Activated CD4-positive, alpha-beta T cell treated with anti-CD3 and anti-CD28 coated beads, Interleukin-10, Interleukin-2, amounts not matched to agents 100 ng/mL and 50 ng/mL, durations not matched to agents 16 hours and 8 hours (primary cell): ENCODE measurements around the gene TXNDC2.
"Not testable (repeated sequence)": the region's sequence is repeated elsewhere in the genome, so short reads cannot be mapped to it uniquely, and the experiment has no call there.

Experiments used
- DNase-seq: peaks from one replicate; pipeline ENCODE4 v3.0.0-alpha.2; 2020

Gene TXNDC2

DNA sequence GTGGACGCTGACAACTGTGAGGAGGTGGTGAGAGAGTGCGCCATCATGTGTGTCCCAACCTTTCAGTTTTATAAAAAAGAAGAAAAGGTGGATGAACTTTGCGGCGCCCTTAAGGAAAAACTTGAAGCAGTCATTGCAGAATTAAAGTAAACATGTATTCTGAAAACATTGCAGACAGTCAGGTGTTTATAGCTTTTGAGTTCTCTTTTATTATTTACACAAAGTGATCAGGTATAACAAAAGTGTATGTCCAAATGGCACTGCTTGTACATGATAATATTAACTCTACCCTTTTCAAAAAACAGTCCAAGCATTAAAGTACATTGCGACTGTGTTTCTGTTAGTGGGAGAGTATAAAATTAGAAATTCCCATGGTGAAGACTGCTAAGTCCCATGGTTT lies 2.2 kb downstream of the TXNDC2 start:
- DNase-seq: no peak

DNA sequence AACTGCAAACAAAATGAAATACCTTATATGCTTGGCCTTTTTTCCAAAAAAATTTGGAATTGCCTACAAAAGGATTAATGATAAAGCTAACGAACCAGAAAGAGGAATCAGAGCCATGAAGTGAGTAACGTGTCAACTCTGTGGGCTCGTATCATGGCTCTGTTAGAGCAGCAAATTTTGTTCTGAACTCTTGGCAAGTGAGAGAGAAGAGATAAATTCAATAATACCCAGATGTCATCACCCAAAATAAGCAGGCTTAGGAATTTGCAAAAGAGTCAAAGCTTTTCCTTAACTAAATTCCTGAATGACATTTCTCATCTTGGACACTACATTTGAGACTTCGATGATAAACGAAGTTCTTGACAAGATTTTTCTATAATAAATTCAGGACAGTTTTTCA lies 4.4 kb downstream of the TXNDC2 start:
- DNase-seq: no peak

DNA sequence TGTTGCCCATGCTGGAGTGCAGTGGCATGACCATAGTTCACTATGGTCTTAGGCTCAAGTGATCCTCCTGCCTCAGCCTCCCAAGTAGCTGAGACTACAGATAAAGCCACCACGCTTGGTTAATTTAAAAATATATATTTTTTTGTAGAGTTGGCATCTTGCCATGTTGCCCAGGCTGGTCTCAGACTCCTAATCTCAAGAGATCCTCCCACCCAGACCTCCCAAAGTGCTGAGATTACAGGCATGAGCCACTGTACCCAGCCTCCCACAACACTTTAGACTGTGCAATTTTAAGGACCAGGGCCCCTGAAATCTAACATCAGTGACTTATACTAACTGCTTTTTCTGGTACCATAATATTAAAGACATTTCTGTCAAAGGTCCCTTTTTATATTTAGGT lies 5.2 kb downstream of the TXNDC2 start:
- DNase-seq: no peak

DNA sequence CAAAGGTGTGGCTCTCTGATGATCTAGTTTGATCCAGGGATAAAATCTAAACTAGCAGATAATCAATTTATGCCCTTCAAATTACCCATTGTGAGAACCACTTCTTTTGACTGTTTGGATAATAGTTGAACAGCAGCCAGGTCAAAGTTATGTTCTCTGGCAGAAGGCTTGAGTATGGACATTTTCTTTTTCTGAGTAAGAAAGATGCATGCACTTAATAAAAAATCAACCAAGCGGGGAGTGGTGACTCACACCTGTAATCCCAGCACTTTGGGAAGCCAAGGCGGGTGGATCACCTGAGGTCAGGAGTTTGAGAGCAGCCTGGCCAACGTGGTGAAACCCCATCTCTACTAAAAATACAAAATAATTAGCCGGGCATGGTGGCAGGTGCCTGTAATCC lies 5.7 kb downstream of the TXNDC2 start:
- not testable (repeated sequence) for DNase-seq

DNA sequence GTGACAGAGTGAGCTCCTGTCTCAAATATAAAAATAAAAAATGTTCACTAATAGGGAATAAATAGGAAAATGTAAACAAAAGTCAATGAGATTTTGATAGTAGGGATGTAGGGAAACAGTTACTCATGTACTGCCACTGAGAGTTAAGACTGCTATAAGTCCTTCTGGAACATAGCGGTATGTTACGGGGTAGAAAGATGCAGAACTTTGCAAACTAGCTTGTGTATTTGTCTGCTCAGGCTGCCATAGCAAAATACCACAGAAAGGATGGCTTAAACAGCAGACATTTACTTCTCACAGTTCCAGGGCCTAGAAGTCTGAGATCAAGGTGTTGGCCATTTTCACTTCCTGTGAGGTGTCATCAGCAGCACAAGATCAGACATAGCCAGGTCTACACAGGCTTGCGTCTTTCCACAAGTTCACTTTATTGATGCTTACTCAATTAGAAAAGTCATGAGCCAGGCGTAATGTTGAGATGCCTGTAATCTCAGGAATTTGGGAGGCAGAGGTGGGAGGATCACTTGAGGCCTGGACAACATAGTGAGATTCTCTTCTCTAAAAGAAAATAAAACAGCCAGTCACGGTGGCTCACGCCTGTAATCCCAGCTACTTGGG lies 8.8 kb downstream of the TXNDC2 start:
- DNase-seq: no peak

DNA sequence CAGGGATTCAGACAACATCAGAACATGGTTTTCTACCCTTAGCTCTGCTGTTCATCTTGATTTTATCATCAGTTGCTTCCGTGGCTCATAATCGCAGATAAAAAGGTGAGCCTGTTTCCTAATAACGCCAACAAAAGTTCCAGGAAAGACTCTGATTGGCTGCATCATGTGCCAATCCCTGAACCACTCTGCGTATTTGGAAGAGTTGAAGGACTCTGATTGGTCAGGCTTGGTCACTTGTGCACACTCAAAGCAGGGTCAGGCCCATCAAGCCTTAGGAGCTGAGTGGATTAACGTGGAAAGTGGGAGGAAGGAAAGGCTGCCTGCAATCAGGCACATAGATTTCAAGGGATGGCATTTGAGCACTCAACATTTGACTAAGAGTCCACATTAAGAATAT lies 11.4 kb downstream of the TXNDC2 start:
- no peak for DNase-seq

DNA sequence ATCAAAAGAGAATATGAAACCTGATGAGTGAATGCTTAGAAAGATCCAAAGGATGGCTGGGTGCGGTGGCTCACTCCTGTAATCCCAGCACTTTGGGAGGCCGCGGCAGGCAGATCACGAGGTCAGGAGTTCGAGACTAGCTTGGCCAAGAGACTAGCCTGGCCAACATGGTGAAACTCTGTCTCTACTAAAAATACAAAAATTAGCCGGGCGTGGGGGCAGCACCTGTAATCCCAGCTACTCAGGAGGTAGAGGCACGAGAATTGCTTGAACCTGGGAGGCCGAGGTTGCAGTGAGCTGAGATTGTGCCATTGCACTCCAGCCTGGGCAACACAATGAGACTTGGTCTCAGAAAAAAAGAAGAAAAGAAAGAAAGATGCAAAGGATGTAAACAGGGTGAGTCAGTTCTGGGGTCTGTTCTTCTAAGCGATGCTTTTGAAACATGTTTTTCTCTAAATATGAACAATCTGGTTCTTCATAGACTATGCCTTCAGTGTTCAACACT lies 12.1 kb downstream of the TXNDC2 start:
- not testable (repeated sequence) for DNase-seq

DNA sequence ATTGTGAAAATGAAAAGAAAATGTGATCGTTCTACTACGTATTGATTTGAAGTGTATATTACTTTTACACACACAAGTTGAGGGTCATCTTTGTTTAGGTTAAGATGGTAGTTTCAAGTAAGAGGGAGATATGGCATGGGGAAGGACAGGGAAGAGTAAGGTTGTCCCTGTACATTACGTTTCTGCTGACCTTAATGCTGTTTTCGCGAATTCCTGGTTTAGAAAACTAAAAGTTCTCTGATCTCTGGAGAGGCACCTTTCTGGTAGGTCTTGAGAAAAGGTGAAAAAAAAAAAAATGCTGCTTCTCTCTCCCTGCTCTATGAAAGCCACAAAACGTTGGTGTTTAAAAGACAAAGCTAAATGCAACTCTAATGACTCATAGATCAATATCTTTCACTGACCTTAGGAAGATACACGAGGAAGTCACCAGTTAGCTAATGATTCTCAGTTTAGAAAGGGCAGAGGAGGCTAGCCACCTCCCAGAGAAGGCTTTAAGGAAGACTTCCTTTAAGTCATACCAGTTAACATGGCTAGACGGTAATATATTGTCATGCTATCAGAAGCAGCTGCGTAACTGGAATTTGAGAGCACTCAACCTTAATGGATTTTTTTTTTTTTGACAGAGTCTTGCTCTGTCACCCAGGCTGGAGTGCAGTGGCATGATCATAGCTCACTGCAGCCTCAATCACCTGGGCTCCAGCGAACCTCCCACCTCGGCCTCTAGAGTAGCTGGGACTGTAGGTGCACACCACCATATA lies 13.2 kb downstream of the TXNDC2 start:
- DNase-seq: peak; percentile 20

DNA sequence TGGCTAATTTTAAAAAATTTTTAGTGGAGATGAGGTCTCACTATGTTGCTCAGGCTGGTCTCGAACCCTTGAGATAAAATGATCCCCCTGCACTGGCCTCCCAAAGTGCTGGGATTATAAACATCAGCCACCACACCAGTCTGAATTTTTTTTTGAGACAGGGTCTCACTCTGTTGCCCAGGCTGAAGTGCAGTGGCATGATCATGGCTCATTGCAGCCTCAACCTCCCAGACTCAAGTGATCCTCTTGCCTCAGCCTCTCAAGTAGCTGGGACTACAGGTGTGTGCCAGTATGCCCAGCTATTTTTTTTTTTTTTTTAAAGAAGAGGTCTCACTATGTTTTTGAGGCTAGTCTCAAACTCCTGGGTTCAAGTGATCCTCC lies 13.8 kb downstream of the TXNDC2 start:
- not testable (repeated sequence) for DNase-seq

DNA sequence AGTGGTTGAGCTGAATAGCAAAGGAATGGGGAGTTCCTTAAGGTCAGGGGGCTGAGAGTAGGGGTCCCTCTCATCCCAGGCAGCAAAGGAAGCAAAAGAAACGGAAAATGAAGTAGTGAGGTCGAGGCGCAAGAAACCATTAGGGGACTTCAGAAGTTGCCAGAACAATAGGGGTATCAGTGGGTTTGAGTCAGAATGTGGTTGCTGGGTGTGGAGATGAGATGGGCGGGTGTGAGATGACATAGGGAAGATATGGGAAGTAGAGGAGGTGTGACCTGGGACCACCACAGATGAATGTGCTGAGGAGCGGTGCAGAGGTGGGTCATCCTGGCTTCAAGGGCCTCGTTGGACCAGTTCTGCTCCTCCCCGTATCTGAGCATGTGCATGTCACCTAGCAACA lies 14.9 kb downstream of the TXNDC2 start:
- no peak for DNase-seq

DNA sequence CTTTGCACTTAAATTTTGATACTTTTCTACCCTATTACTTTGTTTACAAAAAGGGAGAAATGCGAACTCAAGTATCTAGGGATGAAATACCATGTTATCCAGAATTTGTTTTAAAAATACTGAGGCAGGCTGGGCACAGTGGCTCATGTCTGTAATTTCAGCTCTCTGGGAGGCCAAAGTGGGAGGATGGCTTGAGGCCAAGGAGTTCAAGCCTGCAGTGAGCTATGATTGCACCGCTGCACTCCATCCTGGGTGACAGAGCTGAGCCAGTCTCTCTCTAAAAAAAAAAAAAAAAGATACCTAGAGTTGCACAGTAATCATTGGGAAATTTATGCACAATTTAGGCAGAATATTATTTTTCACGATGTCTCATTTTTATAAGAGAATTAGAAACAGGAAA lies 15.6 kb downstream of the TXNDC2 start:
- no peak for DNase-seq

DNA sequence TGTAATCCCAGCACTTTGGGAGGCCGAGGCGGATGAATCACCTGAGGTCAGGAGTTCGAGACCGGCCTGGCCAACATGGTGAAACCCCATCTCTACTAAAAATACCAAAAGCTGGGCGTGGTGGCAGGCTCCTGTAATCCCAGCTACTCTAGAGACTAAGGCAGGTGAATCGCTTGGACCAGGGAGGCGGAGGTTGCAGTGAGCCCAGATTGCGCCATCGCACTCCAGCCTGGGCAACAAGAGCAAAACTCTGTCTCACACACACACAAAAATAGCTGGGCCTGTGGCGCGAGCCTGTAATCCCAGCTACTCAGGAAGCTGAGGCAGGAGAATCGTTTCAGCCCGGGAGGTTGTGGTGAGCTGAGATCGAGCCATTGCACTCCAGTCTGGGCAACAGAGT lies 16.5 kb downstream of the TXNDC2 start:
- DNase-seq: not testable (repeated sequence)

DNA sequence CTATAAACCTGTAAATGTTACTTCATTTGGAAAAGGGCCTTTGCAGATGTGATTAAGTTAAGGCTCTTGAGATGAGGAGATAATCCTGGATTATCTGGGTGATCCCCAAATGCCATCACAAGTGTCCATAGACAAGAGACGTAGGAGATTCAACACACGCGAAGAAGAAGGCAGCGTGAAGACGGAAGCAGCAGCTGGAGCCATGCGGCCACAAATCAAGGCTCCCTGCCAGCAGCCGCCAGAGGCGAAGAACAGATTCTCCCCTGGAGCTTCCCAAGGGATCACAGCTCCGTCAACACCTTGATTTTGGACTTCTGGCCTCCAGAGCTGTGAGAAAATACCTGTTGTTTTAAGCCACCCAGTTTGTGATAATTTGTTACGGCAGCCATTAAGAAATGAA lies 17.1 kb downstream of the TXNDC2 start:
- no peak for DNase-seq

DNA sequence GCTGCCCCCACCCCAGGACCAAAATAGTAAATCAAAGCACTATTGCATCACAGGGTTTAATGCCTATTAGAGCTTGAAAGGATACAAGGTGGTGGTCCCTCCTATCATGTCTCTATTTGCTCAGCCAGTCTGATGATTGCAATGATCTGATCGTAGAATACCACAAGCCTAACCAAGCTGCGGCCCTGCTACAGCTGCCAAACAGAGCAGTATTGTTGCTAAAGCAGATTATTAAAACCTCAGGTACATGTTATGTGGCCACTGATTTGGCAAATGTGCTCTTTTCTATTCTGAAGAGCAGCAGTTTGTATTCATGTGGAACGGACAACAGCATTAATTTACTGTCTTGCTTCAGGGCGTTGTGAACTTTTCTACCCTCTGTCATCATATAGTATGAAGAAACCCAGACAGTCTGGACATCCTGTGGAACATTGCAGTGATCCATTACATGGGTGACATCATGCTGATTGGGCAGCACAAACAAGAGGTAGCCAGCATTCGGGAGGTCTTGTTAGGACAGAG lies 19.7 kb downstream of the TXNDC2 start:
- no peak for DNase-seq

DNA sequence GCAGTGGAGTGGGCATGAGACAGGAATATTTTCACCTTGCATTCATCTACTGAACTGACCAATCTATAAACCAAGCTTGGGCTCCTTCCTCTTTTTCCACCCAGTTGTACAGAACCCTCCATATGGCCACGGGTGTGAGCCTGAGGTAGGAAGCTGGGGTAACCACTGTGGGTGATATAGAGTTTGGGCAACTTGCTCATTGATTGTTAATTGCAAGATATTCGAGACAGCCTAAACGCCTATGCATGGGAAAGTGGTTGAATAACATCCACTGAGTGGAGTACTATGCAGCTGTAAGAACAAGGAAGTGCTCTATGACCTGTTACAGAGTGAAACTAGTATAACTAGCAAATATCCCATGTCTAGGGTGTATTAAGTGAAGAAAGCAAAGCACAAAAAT lies 20.7 kb downstream of the TXNDC2 start:
- no peak for DNase-seq

DNA sequence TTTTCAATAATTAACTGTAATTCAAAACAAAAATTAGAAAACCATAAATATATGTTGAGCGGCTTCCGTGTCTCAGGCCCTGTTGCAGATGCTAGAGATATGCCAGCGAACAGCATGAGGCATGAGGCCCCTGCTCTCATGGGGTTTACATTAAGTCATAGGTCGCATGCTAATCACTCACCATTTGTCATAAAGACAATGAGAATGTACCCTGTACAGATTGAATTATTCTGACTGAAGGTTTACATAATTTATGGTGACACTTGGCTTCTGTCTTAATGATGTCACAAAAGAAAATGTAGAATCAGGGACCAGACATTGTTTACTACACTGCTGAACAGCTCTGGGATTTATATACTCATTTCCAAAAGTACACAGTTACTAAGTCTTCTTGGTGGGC lies 22.1 kb downstream of the TXNDC2 start:
- DNase-seq: no peak

DNA sequence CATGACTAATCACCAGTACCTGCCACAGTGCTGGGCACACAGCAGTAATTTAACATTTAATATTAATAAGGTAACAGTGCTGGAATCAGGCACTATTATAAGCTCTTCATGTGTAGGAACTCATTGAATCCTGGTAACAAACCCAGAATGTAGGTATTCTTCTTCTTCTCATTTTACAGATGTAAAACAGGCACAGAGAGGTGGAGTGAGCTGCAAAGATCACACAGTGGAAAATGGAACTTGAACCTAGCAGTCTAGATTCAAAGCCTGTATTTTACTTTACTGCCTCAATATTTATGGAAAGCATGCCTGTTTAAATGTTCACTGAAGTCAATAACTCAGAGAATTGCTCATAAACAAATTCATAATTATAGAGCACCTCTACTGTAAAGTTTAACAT lies 24.3 kb downstream of the TXNDC2 start:
- DNase-seq: no peak

DNA sequence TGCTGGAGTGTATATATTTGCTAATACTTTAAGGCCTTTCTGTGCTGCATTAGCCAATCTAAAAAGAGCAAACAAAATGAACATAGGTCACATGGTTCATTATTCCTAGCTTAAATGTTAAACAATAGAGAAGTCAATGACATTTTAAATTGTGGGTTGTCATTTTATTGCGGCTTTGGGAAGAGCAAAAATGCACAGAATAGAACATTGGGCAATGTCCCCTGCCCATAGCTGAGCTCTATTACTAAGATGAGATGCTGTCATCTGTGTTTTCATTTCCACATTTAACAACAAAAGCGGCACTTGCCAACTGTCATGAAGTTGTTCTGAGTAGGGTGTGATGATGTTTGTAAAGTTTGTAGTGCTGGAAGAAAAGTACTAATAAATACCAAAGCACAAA lies 24.9 kb downstream of the TXNDC2 start:
- DNase-seq: no peak

DNA sequence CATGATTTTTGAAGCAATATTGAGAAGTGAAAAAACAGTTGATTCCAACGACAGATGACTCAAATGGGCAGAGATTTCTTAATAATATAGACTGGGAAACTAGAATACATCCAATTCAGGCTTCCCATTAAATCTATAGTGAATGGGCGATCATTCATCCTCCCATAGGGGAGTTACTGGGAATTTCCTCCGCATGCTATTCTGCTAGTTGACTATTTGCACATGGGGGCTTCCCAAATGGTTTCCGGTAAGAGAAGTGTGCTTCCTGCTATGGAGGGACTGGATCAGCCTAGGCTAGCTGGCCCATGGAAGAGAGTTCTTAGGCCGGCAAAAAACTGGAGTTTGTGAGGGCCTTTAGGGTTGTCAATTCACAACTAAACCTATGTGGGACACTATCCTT lies 25.5 kb downstream of the TXNDC2 start:
- DNase-seq: no peak

DNA sequence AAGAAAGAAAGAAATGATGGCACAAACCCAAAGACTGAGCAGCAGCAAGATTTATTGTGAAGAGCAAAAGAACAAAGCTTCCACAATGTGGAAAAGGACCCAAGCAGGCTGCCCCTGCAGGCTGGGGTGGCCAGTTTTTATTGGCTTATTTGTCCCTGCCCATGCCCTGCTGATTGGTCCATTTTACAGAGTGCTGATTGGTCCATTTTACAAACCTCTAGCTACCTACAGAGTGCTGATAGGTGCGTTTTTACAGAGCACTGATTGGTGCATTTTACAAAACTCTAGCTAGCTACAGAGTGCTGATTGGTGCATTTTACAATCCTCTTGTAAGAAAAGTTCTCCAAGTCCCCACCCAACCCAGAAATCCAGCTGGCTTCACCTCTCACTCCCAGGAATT lies 26.5 kb downstream of the TXNDC2 start:
- DNase-seq: not testable (repeated sequence)

DNA sequence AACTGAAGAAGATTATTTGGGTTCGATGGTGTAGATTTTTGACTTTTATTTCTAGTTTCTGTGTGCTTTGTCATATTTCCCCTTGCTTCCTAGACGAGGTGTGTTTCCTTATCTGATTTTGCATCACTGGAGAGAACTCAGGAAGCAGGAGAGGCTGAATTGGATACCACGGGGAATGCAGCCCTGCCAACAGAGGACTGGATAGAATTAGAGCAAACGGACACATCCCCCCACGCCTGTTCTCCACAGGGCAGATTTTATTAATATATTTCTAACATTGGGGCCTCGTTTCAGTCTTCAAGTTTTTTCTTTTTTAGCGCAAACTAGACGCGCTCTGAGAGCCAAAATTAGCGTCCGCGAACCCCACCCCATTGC lies 27.4 kb downstream of the TXNDC2 start:
- no peak for DNase-seq

DNA sequence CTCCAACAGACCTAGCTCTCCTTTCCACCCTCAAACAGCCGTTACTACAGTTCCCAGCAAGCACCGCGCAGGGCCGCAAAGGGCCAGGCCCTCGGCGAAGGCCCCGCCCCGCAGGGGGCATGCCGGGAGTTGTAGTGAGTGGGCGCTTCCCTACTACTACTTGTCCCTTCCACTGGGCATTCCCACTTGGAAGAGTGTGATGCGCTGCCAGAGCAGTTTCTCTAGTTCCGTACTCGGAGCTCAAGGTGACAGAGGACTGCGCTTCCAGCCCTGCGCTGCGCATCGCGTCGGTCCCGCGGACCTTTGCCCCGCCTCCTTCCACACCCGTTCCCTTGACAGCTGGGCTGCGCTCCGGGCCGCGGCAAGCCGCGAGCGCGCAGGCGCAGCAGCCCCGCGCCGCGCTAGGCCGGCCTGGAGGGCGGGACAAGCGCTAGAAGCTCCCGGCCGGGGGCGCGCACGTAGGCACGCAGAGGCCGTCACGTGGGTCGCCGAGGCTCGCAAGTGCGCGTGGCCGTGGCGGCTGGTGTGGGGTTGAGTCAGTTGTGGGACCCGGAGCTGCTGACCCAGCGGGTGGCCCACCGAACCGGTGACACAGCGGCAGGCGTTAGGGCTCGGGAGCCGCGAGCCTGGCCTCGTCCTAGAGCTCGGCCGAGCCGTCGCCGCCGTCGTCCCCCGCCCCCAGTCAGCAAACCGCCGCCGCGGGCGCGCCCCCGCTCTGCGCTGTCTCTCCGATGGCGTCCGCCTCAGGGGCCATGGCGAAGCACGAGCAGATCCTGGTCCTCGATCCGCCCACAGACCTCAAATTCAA lies 28.0 kb downstream of the TXNDC2 start, which contains the start of gene VAPA:
VAPA (plus strand) TSS at position 491 of the 808 bp plus-strand sequence; CDS start at position 732, 241 bp downstream.
- DNase-seq: peak; percentile 96

DNA sequence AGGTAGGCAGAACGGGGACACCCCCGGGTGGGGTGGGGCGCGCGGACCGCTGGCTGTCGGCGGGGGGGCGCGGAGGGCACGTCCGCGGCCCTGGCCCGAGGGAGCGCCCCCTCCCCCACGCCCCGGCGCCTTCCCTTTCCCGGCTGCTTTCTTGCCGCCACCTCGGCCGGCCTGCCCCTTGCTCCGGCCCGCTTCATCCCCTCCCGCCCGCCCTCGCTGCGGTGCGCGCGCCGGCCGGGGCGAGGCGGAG lies 28.5 kb downstream of the TXNDC2 start:
- DNase-seq: no peak
